ENCODE results near the gene MFAP3L.
"Not testable (repeated sequence)": the region's sequence is repeated elsewhere in the genome, so short reads cannot be mapped to it uniquely, and the experiment has no call there.

The MFAP3L gene

DNA sequence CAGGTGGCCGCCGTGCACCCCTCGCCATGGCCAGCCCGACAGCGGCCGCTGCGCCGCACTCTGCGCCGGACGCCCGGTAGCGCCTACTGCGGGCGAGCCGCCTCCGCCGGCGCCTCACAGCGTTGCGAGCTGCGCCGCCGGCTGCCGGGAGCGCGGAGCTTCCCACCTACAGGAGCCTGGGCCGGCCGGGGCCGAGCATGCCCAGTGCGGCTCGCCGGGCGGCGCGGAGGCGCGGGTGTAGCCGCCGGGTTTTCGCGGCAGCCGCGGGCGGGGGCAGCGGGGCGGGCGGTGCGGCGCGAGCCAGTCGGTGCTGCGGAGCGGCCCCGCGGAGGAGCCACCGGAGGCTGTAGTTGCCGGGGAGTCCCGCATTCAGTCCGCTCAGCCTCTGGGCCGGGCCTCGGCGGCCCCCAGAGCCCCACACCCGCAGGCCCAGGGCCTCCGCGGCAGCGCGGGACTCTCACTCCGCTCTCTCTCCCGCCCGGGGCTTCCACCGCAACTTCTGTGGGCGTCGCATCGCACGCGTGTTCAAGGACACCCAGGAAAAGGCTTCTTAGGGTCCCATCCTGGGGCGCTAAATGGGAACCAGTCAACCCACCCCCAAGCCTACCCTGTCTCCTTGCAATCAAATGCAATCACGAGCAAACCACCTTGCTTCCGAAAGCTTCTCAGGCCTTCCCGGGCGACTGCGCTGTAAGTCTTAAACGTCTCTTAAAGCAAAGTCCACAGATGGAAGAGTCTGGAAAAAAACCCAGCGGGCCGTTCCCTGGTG lies at the start of gene MFAP3L:
MFAP3L (minus strand) TSS at position 143 of the 769 bp plus-strand sequence. CDS start 20,518 bp downstream, outside the sequence.
- no peak for DNase-seq

DNA sequence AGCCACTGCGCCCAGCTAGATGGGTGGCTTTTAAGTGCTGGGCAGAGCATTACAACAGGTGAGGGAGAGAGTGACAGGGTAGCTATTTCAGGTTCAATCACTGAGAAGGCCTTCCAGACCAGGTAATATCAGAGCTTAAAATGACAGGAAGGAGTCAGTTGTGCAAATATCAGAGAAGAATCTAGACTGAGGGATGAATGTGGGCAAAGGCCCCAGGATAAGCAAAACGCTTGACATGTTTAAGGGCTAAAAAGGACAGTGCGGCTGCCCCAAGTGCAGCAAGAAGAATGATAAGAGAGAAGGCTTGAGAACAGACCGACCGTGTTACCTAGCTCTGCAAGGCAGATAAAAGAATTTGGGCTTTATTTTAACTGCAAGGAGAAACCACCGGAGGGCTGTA lies 45.0 kb upstream of the MFAP3L start:
- no peak for DNase-seq

DNA sequence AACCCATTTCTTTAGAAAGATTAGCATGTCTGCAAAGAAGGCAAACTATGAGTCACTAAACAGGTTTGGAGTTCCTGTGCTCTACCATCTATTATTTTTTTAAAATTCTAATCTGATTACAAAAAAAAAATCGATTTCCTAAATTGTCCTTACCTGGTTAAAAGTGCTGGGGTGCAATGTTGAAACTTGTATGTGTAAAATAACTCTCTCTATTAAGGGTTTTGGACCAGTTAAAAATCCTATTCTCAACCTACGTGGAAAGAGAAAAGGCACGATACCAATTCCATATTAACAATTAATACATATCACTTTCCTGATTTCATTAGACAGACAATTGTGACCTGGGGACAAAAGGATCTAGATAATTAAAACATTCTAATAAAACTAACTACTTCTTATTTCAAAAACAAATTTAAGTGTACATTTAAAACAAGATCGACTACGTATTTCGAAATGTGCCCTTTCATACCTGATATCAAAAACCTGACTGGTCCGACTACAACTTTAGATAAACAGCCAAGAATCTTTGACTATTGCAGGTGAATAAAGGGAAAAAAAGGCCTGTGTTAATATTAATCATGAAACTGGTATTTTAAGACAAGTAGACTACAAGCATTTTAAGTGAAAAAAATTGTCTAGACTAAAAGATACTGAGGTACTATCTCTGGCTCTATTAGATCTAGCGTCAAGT lies 42.4 kb upstream of the MFAP3L start:
- DNase-seq, result no peak

DNA sequence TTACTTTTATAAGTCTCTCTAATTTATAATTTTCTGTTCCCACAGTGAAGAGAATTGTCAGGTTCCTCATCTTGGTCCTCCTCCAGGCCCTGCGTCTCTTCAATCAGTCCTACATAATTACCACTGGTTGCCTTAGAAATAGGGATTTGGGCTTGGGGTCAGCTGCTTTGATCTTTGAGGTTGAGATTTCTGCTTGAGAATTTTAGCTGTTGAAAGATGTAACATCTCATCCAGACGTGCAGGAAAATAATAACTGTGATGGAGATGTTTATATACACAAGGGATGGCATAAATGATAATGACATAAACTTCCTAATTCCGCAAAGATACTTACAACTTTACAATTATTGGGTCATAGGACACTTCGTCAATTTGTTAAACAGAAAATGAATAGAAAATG lies 33.2 kb upstream of the MFAP3L start:
- no peak for DNase-seq

DNA sequence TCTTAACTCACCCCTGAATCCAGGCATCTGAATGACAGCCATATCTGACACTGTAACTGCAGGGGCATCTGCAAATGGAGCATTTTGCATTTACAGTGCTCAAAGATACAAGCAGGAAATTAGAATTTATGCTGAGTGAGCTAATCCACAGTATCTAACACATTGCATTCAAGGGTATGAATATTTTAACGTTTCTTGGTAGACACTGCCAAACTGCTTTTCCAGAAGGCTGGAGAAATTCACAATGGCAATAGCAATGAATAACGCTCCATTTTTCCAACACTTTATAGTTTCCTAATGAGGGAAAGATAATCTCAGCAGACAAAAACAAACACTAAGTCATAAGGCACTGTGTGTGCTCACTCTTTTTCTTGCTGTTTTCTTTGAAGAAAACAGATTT lies 32.6 kb upstream of the MFAP3L start:
- DNase-seq, result no peak

DNA sequence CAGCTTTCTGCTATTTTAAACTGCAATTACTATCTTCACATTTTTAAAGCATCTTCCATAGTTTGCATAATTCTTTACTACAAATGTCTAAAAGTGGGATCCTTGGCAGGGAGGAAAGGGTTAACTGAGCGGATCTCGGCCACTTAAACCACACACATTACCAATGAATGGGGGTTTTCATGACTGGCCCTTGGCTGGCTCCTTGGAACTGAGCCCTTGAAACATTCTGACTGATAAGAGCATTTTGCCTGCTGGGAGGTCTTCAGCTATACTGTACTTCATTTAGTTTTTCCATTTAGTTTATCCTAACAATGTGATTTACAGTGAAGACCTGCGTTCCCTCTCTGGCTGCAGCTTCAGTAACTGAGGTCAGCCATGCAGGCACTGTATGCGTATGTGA lies 31.7 kb upstream of the MFAP3L start:
- DNase-seq, result no peak

DNA sequence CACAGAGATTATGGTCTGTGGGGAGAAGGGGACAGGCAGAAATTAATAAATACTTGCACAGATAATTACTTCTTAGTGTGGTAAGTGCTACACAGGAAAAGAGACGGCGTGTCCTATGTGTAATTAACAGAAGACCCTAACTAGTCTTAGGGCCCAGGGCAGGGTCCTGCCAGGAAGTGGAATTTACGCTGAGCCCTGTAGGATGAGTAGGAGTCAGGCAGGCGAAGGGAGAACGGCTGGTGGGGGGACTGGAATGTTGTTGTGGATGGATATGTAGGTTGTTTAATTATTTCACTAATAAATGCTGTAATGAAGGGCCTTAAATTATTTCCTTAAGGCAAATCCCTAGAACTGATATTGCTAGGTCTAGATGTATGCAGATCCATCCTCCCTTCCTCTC lies 26.7 kb upstream of the MFAP3L start:
- DNase-seq, result no peak

DNA sequence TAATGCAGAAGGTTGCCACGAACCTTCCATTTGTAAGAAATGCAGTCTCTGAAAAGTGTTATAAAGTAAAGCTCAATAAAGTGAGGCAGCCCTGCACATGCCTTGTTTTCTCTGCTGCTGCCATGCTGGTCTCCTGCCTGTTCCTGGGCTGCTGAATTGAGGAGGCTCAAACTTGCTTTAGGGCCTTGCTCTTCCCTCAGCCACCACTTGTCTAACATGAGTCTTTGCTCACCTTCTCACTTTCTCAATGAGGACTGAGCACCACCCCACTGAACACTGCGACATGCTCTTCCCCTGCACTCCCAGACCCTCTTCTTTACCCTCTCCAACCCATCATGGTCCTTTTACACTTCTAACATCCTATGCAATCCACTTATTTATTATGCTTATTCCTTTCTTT lies 25.2 kb upstream of the MFAP3L start:
- no peak for DNase-seq

DNA sequence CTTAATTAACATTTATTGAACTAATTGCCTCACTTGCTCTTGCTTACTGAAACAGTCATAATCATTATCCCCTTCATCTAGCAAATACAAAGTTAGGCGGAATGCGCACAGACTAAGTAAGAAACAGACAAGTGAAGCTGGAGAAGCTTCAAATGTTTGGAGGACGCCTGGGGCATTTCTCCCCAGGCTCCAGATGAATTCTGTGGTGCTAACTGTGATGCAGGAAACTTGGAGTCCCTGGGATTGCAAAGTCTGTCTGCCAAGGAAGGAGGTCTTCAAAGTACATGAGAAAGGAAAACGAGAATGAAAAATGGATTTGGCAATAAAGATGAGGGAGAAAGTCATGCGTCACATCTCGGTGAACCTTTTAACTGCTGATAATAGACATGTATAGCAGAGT lies 23.6 kb upstream of the MFAP3L start:
- DNase-seq, result no peak

DNA sequence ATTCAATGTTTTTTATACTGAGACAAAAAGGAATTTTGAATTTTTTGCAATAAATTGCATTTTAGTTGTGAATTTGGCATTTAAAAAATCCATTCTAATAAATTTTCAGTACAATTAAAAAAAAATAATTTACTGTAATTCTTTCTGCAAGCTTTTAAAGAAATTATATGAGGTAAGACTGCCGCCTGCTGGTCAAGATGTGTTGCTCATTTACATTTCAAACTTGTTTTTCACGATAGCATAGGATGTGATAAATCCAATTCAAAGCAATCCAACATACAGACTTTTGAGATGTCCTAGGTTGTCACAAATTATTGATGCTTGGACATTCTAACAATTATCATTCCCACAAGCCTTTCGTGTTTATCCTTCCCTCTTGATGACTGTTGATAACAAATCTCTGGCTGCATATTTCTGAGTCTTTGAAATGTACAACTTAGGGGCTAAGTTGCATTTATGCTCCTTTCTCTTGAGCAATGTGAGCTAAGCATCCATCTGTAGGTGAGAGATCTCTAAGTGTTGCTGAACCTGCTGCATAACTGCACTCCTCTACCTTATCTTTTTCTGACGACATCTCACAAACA lies 21.7 kb upstream of the MFAP3L start:
- no peak for DNase-seq

DNA sequence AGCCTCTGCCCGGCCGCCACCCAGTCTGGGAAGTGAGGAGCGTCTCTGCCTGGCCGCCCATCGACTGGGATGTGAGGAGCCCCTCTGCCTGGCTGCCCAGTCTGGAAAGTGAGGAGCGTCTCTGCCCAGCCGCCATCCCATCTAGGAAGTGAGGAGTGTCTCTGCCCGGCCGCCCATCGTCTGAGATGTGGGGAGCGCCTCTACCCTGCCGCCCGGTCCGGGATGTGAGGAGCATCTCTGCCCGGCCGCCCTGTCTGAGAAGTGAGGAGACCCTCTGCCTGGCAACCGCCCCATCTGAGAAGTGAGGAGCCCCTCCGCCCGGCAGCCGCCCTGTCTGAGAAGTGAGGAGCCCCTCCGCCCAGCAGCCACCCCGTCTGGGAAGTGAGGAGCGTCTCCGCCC lies 20.0 kb upstream of the MFAP3L start:
- DNase-seq, result not testable (repeated sequence)

DNA sequence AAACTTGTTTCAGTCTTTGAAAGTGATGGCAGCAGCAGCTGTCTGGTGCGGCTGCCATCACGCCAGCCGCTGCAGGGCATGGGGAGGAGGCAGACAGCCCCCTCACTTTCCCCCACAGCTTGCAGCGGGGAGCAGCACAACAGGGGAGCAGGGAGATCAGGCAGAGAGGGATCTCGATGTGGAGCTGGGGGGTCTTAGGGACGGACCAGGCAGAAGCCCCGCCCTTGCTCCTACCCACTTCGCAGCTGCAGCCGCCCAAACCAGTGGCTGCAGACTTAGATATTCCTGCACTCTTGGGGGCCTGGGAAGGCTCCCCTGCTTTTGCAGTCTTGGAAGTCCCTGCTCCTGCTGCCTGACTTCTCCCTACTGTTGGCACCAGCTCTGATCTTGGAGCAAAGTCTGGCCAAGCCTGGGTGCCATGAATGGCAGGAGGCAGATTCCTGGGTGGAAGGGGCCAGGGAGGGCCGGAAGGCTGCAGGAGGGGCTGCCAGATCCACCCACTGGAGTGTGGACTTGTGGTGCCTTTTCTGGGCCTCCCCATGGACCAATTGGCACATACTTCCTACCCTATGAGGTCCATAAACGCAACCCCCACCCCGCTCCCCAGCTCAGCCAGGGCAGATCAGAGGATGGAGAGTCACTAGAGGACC lies 14.0 kb upstream of the MFAP3L start:
- DNase-seq, result no peak

DNA sequence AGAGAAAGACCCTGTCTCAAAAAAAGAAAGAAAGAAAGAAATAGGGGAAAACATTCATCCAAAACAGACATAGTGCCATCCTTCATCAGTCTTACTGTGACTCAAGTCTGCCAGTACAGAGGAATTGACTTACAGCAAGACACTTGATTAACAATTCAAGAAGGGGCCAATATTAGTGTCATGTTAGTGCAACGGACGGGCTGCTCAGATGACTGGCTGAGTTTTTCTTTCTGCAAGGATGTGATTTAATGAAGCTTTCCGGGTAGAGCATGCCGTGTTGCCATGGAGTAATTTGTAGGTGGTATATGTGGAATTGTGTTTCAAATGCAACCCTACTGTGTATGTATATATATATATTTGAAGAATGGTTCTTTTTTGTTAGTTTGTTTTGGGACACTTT lies 12.6 kb upstream of the MFAP3L start:
- no peak for DNase-seq

DNA sequence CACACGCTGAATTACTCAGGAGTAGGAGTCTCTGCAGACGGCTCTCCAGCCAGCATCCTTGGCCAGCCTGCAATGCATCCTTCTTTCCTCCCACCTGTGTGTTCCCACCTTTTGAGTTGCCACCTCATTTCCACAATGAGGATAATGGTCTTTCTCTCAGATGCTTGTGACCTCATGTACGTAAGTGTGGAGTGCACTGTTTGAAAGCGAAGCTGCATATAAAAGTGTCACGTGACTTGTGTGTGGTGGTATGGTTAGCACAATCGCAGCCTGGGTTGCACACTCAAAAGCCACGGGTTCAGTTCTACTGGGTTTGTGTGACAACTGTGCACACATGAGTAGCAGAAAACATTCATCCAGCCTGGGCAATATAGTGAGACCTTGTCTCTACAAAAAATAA lies 12.0 kb upstream of the MFAP3L start:
- no peak for DNase-seq

DNA sequence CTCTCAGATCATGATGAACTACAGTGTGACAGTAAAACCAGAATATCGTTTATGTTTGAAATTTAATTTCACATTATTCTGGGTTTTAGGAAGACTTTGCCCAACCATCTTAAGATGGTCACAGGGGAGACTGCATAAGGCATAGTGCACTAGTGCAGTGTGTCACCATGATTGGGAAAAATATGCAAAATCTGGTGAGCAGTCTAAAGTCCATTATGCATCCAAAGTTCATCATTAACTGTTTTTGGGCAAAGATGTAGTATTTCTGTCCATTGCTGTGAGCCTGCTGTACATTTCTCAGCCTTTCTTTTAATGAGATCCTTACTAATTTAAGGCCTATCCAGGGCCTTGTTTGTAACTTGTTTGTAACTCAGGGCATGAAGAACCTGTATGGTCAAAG lies 11.3 kb upstream of the MFAP3L start:
- no peak for DNase-seq

DNA sequence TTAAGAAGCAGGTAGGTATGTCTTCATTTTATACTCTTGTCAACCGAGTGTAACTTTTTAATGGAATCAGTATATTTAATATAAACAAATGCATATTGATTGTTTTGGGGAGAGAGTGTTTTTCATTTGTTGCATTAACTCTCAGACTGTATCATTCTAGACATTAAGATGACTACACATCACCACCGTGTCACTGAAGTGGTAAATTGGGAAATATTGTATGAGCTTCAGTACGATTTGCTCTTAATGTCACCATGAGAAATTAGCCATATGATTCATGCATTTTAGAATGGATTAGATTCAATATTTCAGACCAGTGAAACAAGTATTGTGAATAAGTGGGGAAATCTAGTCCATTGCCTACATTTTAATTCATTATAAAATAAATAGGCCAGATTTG lies 9.7 kb upstream of the MFAP3L start:
- DNase-seq, result no peak

DNA sequence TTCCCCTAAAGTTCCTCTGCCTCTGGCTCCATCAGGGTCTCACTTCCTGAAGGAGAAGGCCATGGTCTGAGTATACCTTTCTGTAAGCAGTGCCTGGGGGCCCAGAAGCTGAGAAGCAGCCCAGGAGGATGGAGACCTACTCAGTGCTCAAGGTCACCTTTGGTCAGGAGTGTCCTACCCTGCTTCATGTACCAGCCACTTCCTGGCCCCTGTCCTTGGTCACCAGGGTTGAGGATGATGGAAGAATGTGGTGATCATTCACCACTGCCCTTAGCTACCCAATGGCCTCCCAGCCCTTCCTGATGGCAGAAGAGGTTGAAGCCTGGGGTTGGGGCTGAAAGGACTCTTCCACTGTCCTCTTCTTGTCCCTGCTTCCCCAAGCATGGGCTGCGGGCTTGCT lies 9.0 kb upstream of the MFAP3L start:
- DNase-seq, result no peak

DNA sequence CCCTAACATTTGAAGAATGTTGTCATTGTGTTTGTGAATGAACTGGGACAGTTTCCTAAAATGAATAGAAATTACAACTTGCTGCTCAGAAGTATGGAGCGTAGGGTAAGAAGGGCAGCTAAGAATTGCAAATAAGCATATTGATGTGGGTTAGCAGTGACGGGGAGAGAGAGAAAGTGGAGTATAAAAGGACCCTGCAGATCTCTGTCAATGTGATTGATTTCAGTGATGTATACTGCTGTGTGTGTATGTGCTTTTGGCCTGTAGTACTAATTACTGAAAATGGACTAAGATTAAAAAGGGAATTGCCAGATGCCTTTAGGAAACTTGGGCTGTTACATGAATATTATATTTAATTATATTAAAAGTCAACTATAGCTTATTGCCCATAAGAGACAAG lies 7.8 kb upstream of the MFAP3L start:
- no peak for DNase-seq

DNA sequence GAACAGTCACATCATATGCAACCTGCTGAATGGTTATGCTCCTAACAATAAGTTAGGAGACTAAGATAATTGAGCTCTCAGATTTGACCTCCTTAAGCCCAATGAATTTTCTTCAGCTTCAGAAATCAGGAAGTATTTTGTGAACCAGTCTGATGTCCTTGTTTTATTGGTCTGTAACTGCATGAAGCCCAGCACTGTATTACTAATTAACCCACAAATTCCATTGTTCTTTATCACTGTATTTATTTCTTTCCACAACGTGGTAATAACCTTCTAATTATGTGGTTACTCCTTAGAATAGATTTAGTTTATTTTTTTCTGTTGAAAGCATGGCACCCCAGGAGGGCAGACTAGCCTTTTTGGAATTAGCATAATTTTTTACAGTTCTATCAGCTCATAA lies 3.9 kb upstream of the MFAP3L start:
- no peak for DNase-seq

DNA sequence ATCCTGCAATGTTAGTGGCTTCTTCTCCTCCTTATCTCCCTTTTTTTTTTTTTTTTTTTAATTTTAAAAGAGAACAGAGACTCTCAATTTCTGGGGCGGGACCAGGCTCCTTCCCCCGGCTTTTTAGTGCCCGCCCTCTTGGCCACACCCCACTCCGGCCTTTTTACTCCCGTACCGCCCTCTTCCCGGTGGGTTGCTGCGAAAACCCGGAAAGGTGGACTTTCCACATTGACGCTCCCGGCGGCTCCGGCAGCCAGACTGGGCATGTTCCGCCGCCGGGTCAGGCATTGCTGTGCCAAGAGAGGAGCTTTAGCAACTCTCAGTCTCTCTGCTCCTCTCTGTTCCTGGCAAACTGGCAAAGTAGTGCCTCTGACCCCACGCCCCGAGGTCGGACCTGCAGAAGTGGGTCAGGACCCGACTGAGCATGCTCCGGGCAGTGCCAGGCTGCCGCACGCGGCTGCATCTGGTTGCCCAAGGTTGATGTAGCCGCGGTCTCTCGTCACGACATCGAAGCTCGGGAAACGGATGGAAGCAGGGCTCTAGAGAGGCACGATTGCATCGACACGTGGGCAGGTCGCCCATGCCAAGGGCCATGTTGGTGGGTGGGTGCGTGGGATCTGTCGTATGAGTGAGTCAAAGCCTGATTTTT lies 1.1 kb upstream of the MFAP3L start:
- DNase-seq, result no peak

DNA sequence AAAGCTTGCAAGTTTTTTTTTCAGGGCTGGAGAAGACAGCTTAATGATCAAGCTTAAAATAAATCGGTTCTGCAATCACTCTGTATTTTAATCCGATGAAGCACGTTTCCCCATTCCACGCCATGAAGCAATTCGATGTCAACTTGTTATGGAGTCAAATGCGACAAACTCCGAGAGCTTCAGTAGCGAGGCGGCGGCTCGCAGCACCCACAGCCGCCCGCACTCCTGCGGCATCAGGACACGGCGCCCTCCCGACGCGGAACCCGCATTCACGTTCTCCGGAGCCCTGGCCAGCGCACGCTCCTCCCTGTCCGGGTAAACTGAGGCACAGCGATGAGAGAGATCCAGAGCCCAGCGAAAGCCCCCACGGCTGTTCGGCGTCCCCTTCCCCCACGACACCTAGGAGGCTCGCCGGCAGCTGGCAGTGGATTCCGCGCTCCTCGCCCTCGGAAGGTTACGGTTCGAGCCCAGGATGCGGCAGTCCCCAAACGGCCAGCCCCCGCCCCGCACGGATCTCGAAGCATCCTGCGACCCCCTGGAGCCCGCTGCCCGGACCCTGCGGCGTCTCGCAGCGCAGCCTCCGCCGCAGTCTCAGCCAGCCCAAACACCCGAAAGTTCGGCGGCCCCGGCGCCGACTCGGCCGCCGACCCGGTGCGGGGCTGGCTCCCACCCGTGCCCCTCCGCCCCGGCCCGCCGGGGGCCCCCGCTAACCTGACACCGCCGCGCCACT lies 507 bp downstream of the MFAP3L start:
- no peak for DNase-seq

DNA sequence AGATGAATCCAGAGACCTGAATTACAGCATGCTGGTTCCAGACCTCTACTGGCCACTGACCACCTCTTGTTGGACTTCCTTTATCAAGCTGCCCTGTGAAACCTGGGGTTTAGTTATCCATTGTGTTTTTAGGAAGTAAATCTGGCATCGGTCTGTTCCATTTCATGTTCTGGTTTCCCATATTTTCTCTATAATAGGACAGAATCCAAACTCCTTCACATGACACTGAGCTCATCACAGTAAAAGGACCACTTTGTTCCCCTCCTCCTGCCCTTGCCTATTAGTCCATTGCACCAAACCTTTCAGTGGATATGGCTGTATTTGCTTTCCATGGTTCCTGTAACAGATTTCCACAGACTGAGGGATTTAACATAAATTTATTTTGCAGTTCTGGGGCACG lies 4.0 kb downstream of the MFAP3L start:
- no peak for DNase-seq

DNA sequence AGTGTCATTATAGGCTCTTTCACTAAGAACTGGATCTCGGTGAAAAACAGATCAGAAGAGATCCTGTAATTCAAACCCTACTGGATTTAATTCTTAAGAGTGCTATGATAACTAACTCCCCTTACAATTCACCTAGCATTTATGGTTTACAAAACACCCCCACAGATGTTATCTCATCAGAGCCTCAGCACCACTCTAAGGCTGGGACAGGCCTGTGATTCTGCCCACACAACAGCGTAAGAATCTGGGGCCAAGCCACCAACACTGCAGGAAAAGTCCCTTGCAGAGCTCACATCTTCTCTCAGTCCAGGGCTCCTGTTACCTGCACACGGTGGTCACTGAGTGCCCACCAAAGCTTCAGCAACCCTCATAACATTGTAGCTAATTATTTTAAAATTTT lies 8.9 kb downstream of the MFAP3L start:
- no peak for DNase-seq

Data from NCI-H524 treated with DMSO at 0.1 percent for 48 hours (cell line).